Fibroblast of lung (primary cell): ENCODE data around the gene STK35.

Experiments
- CTCF ChIP-seq, 2 donors: IDR thresholded peaks in 1 of 2; conservative IDR thresholded peaks in 1 of 2; 1 replicate in 1 of 2; 2 replicates in 1 of 2; pipeline ENCODE4 v1.5.1; 2011 to 2012; ENCODE audit warnings: low read length in 2 of 2, control low read depth in 1 of 2, inconsistent platforms in 1 of 2, low read depth in 1 of 2, mild to moderate bottlenecking in 1 of 2
- EZH2 ChIP-seq: IDR thresholded peaks from 2 replicates; pipeline ENCODE4 v1.5.1; 2012; ENCODE audit warnings: low read length, control low read depth, mild to moderate bottlenecking; ENCODE audit errors: missing control alignments

- TF ChIP-seq CTCF (conservative IDR thresholded peaks at IDR 0.05 in 1 of 2, IDR thresholded peaks at IDR 0.05 in 1 of 2; ENCODE audit: low read depth in 1 of 2, low read length in 2 of 2) (no peak), EZH2 (no peak)
Observed at GRCh38 chr20:2122936-2123335, 21.3 kb downstream of the STK35 start.
